OCI-LY1 (cell line): ENCODE measurements around the gene CELF2.

ENCODE experiments used
- EZH2 ChIP-seq: fragments of 200-600 bp; sonication (generic), shearing (Covaris generic); IDR thresholded peaks from 2 replicates; pipeline ENCODE4 v1.8.0; 2017; ENCODE audit warnings: borderline replicate concordance, mixed run types, mild to moderate bottlenecking, antibody characterized with exemption, low read length, moderate library complexity, mixed read lengths
- TF ChIP-seq, protein P1 (sequence below): fragments of 200-600 bp; sonication (generic), shearing (Covaris generic); IDR thresholded peaks from 2 replicates; pipeline ENCODE4 v1.5.1; 2017; ENCODE audit warnings: mild to moderate bottlenecking, antibody characterized with exemption, low read length, moderate library complexity, mixed read lengths

DNA sequence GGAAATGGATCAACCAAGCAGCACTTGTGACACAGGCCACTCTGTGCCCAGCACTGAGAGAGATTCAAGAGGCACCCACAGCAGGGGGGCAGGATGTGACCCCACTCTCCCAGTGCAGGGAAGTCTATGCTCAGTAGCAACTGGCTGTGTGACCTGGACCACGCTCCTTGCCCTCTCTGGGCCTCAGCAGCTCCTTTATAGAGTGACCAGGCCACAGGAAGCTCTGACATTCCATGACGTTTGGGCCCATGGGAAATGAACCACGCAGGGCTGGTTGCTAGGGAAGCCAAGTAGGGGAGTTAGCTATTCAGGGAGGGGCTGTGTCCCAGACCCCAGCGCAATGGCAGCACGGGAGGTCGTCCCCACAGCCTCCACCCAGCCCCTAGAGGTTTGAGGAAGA, 361.2 kb downstream of the CELF2 start:
- TF ChIP-seq, protein P1, sequence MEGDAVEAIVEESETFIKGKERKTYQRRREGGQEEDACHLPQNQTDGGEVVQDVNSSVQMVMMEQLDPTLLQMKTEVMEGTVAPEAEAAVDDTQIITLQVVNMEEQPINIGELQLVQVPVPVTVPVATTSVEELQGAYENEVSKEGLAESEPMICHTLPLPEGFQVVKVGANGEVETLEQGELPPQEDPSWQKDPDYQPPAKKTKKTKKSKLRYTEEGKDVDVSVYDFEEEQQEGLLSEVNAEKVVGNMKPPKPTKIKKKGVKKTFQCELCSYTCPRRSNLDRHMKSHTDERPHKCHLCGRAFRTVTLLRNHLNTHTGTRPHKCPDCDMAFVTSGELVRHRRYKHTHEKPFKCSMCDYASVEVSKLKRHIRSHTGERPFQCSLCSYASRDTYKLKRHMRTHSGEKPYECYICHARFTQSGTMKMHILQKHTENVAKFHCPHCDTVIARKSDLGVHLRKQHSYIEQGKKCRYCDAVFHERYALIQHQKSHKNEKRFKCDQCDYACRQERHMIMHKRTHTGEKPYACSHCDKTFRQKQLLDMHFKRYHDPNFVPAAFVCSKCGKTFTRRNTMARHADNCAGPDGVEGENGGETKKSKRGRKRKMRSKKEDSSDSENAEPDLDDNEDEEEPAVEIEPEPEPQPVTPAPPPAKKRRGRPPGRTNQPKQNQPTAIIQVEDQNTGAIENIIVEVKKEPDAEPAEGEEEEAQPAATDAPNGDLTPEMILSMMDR: no peak
- no peak for TF ChIP-seq EZH2
